ENCODE measurements around the gene SCAANT1.

The SCAANT1 gene

GRCh38 chr3:63909431-63909830 lies 2.8 kb downstream of the SCAANT1 start:
- peaks cover 25% of the 10 kb centered on the region for H3K79me2 ChIP-seq (ENCODE audit: control insufficient read depth, low read length)

GRCh38 chr3:63908776-63909175 lies 3.4 kb downstream of the SCAANT1 start:
- no peaks in the 10 kb centered on the region for H3K9me3 ChIP-seq (ENCODE audit: control insufficient read depth, insufficient read depth, low read length)
- H3K27ac ChIP-seq (ENCODE audit: low read depth, low read length): no peak overlapping the region
- H3K9me2 ChIP-seq (replicated peaks; ENCODE audit: control insufficient read depth, low read length): no peaks in the 10 kb centered on the region
- peaks cover 21% of the 10 kb centered on the region for H3K36me3 ChIP-seq (ENCODE audit: control insufficient read depth, low read length)
- peaks cover 21% of the 10 kb centered on the region for H3K79me2 ChIP-seq (ENCODE audit: control insufficient read depth, low read length)
- H3K4me3 ChIP-seq (ENCODE audit: low read length): no peak overlapping the region
- peaks cover 28% of the 10 kb centered on the region for H3K4me1 ChIP-seq (ENCODE audit: control insufficient read depth, low read length)
- H4K20me1 ChIP-seq (ENCODE audit: control insufficient read depth, insufficient read depth, low read depth, low read length): 0 out of 2 replicates have a peak, but pooled peaks cover 3% of the 10 kb centered on the region
- no peaks in the 10 kb centered on the region for H3K27me3 ChIP-seq (ENCODE audit: control insufficient read depth, low read length)
- no peak for TF ChIP-seq CTCF (IDR thresholded peaks at IDR 0.05; ENCODE audit: low read depth, low read length, poor library complexity, severe bottlenecking)
- no peak for TF ChIP-seq EZH2phosphoT487 (IDR thresholded peaks at IDR 0.05; ENCODE audit: borderline replicate concordance, low read length)
- no peak overlapping the region for H3K4me2 ChIP-seq (ENCODE audit: low read length)
- H3F3A ChIP-seq (ENCODE audit: control insufficient read depth, insufficient read depth): peaks cover 33% of the 10 kb centered on the region

More at GRCh38 chr3:63909431-63909830, 2.8 kb downstream of the SCAANT1 start:
- Histone ChIP-seq H3F3A (ENCODE audit: control insufficient read depth, insufficient read depth) (peaks cover 33% of the 10 kb centered on the region), H3K9me3 (ENCODE audit: control insufficient read depth, insufficient read depth, low read length) (no peaks in the 10 kb centered on the region), H3K36me3 (ENCODE audit: control insufficient read depth, low read length) (peaks cover 25% of the 10 kb centered on the region), H3K27ac (ENCODE audit: low read depth, low read length) (no peak overlapping the region), H3K4me1 (ENCODE audit: control insufficient read depth, low read length) (peaks cover 30% of the 10 kb centered on the region), H3K4me3 (ENCODE audit: low read length) (no peak overlapping the region), H4K20me1 (ENCODE audit: control insufficient read depth, insufficient read depth, low read depth, low read length) (0 out of 2 replicates have a peak, but pooled peaks cover 3% of the 10 kb centered on the region), H3K9me2 (replicated peaks; ENCODE audit: control insufficient read depth, low read length) (no peaks in the 10 kb centered on the region), H3K4me2 (ENCODE audit: low read length) (no peak overlapping the region), H3K27me3 (ENCODE audit: control insufficient read depth, low read length) (no peaks in the 10 kb centered on the region)
- no peak for TF ChIP-seq CTCF (IDR thresholded peaks at IDR 0.05; ENCODE audit: low read depth, low read length, poor library complexity, severe bottlenecking)
- no peak for TF ChIP-seq EZH2phosphoT487 (IDR thresholded peaks at IDR 0.05; ENCODE audit: borderline replicate concordance, low read length)

- H3K4me3 ChIP-seq (ENCODE audit: low read length): no peak overlapping the region
- H3K9me3 ChIP-seq (ENCODE audit: control insufficient read depth, insufficient read depth, low read length): no peaks in the 10 kb centered on the region
- no peak overlapping the region for H3K4me2 ChIP-seq (ENCODE audit: low read length)
- TF ChIP-seq CTCF (IDR thresholded peaks at IDR 0.05; ENCODE audit: low read depth, low read length, poor library complexity, severe bottlenecking) (no peak), EZH2phosphoT487 (IDR thresholded peaks at IDR 0.05; ENCODE audit: borderline replicate concordance, low read length) (no peak)
- H3K27me3 ChIP-seq (ENCODE audit: control insufficient read depth, low read length): no peaks in the 10 kb centered on the region
- H3K9me2 ChIP-seq (replicated peaks; ENCODE audit: control insufficient read depth, low read length): no peaks in the 10 kb centered on the region
- H3K36me3 ChIP-seq (ENCODE audit: control insufficient read depth, low read length): peaks cover 21% of the 10 kb centered on the region
- H3K4me1 ChIP-seq (ENCODE audit: control insufficient read depth, low read length): peaks cover 22% of the 10 kb centered on the region
- no peak overlapping the region for H3K27ac ChIP-seq (ENCODE audit: low read depth, low read length)
- H4K20me1 ChIP-seq (ENCODE audit: control insufficient read depth, insufficient read depth, low read depth, low read length): 0 out of 2 replicates have a peak, but pooled peaks cover 3% of the 10 kb centered on the region
- H3F3A ChIP-seq (ENCODE audit: control insufficient read depth, insufficient read depth): peaks cover 33% of the 10 kb centered on the region
- H3K79me2 ChIP-seq (ENCODE audit: control insufficient read depth, low read length): peaks cover 16% of the 10 kb centered on the region
Observed at GRCh38 chr3:63908081-63908736, 4.0 kb downstream of the SCAANT1 start.

All from DOHH2 (cell line).